Dermis blood vessel endothelial cell (primary cell): ENCODE data around the gene ANKRD27. TPM values are rescaled to one million over a fixed set of nuclear protein-coding genes. Genes with fewer than 3 reads are reported as not detected.
"Not testable (repeated sequence)": the region's sequence is repeated elsewhere in the genome, so short reads cannot be mapped to it uniquely, and the experiment has no call there.

Experiments
- DNase-seq: peaks from one replicate; pipeline ENCODE4 v3.0.0; 2010
- total RNA-seq: library from RNA; depleted of rRNA; stranded (reverse); fragments of >200 nt; gene quantifications from 2 replicates; pipeline ENCODE4 v1.2.3, GENCODE V29; 2014

The ANKRD27 gene
- total RNA-seq = 46.8 and 48.2 TPM in 2 replicates

- peak; percentile 99 for DNase-seq
These were observed at the start of gene ANKRD27 for GRCh38 chr19:32674931-32675719. Gene ANKRD27, minus strand, starts transcription at chr19:32675180. Its CDS starts 16,165 bp downstream, at chr19:32659015.

GRCh38 chr19:32720936-32721250 lies 45.9 kb upstream of the ANKRD27 start:
- no peak for DNase-seq

GRCh38 chr19:32720216-32720935 lies 45.4 kb upstream of the ANKRD27 start:
- DNase-seq = no peak

- DNase-seq = no peak
These were observed 44.7 kb upstream of the ANKRD27 start, which contains the start of gene TDRD12 for GRCh38 chr19:32719611-32720059. Gene TDRD12, plus strand, starts transcription at chr19:32719767. Its CDS starts 306 bp downstream, at chr19:32720073.

- DNase-seq = no peak
These were observed 43.3 kb upstream of the ANKRD27 start for GRCh38 chr19:32718286-32718685.

- no peak for DNase-seq
These were observed 42.5 kb upstream of the ANKRD27 start for GRCh38 chr19:32717496-32717895.

GRCh38 chr19:32716203-32716602 lies 41.2 kb upstream of the ANKRD27 start:
- not testable (repeated sequence) for DNase-seq

GRCh38 chr19:32711747-32712146 lies 36.8 kb upstream of the ANKRD27 start:
- DNase-seq = no peak

GRCh38 chr19:32709032-32709431 lies 34.1 kb upstream of the ANKRD27 start:
- no peak for DNase-seq

GRCh38 chr19:32708457-32708856 lies 33.5 kb upstream of the ANKRD27 start:
- no peak for DNase-seq

- DNase-seq = not testable (repeated sequence)
These were observed 29.0 kb upstream of the ANKRD27 start for GRCh38 chr19:32704006-32704405.

- DNase-seq = no peak
These were observed 27.0 kb upstream of the ANKRD27 start for GRCh38 chr19:32702010-32702409.

- DNase-seq = not testable (repeated sequence)
These were observed 25.1 kb upstream of the ANKRD27 start for GRCh38 chr19:32700129-32700528.

- not testable (repeated sequence) for DNase-seq
These were observed 21.8 kb upstream of the ANKRD27 start for GRCh38 chr19:32696771-32697170.

GRCh38 chr19:32695506-32695905 lies 20.5 kb upstream of the ANKRD27 start:
- not testable (repeated sequence) for DNase-seq

GRCh38 chr19:32694851-32695250 lies 19.9 kb upstream of the ANKRD27 start:
- peak; percentile 44 for DNase-seq

- DNase-seq = not testable (repeated sequence)
These were observed 19.3 kb upstream of the ANKRD27 start for GRCh38 chr19:32694316-32694715.

- peak; percentile 22 for DNase-seq
These were observed 18.4 kb upstream of the ANKRD27 start for GRCh38 chr19:32693151-32694108.

- no peak for DNase-seq
These were observed 17.7 kb upstream of the ANKRD27 start for GRCh38 chr19:32692727-32693061.

GRCh38 chr19:32691952-32692726 lies 17.2 kb upstream of the ANKRD27 start:
- DNase-seq = peak; percentile 89

GRCh38 chr19:32691291-32691951 lies 16.4 kb upstream of the ANKRD27 start, which contains the start of gene NUDT19:
Gene NUDT19, plus strand, starts transcription at chr19:32691821. Its CDS starts 140 bp downstream, at chr19:32691961.
- peak; percentile 84 for DNase-seq
